ENCODE results near the gene TMEM229B.

- TF ChIP-seq CTCF (IDR thresholded peaks at IDR 0.05) = peak in 1 of 6 experiments; percentile 4
- TF ChIP-seq POLR2A (IDR thresholded peaks at IDR 0.05) = no peak
These were observed 44.1 kb upstream of the TMEM229B start for GRCh38 chr14:67532606-67532997.

Measured in esophagus squamous epithelium (tissue), 4 donors.